Astrocyte of the spinal cord (primary cell): Measurements from ENCODE around the gene TAF6L.
"Not testable (repeated sequence)": the region's sequence is repeated elsewhere in the genome, so short reads cannot be mapped to it uniquely, and the experiment has no call there.

ENCODE experiments used
- DNase-seq: peaks from one replicate; pipeline ENCODE4 v3.0.0; 2011; ENCODE audit warnings: low read depth, low spot score
- H3K4me3 ChIP-seq: 2 replicates; pipeline ENCODE4 v1.5.1; 2011; ENCODE audit warnings: low read depth, mild to moderate bottlenecking, low read length, moderate library complexity
- in situ Hi-C: cut with HindIII; loops from 2 replicates; pipeline ENCODE4 v1.10.0; 2017; ENCODE audit warnings: low sequenced_read_pairs
- TF ChIP-seq, protein P1 (sequence below): IDR thresholded peaks from 2 replicates; pipeline ENCODE4 v1.5.1; 2012; ENCODE audit warnings: low read depth, mild to moderate bottlenecking, low read length, inconsistent platforms

The TAF6L gene

DNA sequence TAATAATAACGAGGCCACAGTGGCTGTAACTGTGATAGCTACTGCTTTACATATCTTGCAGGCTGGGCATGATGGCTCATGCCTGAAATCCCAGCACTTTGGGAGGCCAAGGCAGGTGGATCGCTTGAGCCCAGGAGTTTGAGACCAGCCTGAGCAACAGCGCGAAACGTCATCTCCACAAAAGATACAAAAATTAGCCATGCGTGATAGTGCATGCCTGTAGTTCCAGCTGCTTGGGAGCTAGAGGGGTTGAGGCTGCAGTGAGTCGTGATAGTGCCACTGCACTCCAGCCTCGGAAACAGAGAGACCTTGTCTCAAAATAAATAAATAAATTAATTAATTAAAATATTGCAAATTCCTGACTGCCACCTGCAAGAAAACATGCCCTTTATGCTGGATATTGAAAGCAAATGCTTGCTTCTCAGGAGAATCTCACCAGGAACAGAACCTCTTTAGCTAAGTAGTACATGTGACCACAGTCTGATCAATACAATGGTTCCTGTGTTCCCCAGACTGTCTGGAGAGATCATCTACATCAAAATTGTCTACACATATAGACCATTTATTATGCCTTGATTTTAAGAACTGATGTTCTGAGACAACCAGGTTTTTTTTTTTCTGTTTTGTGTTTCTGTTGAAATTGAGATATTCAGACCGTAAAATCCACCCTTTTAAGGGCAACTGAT is 23.6 kb upstream of the TAF6L start:
- TF ChIP-seq, protein P1, sequence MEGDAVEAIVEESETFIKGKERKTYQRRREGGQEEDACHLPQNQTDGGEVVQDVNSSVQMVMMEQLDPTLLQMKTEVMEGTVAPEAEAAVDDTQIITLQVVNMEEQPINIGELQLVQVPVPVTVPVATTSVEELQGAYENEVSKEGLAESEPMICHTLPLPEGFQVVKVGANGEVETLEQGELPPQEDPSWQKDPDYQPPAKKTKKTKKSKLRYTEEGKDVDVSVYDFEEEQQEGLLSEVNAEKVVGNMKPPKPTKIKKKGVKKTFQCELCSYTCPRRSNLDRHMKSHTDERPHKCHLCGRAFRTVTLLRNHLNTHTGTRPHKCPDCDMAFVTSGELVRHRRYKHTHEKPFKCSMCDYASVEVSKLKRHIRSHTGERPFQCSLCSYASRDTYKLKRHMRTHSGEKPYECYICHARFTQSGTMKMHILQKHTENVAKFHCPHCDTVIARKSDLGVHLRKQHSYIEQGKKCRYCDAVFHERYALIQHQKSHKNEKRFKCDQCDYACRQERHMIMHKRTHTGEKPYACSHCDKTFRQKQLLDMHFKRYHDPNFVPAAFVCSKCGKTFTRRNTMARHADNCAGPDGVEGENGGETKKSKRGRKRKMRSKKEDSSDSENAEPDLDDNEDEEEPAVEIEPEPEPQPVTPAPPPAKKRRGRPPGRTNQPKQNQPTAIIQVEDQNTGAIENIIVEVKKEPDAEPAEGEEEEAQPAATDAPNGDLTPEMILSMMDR: no peak
- no peak overlapping the region for H3K4me3 ChIP-seq
- no peak for DNase-seq
- in situ Hi-C loops: no loop called here

DNA sequence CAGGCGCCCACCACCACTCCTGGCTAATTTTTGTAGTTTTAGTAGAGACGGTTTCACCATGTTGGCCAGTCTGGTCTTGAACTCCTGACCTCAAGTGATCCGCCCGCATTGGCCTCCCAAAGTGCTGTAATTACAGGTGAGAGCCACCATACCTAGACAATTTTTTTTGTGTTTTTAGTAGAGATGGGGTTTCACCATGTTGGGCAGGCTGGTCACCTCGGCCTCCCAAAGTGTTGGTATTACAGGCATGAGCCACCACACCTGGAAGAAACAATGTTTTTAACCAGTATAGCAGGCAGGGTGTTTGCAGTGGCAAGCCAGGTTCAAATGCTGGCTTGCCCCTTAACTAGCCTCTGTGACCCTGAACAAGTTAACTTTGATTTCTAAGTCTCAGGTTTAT is 21.3 kb upstream of the TAF6L start:
- H3K4me3 ChIP-seq, DNase-seq, in situ Hi-C loops: not testable (repeated sequence)

DNA sequence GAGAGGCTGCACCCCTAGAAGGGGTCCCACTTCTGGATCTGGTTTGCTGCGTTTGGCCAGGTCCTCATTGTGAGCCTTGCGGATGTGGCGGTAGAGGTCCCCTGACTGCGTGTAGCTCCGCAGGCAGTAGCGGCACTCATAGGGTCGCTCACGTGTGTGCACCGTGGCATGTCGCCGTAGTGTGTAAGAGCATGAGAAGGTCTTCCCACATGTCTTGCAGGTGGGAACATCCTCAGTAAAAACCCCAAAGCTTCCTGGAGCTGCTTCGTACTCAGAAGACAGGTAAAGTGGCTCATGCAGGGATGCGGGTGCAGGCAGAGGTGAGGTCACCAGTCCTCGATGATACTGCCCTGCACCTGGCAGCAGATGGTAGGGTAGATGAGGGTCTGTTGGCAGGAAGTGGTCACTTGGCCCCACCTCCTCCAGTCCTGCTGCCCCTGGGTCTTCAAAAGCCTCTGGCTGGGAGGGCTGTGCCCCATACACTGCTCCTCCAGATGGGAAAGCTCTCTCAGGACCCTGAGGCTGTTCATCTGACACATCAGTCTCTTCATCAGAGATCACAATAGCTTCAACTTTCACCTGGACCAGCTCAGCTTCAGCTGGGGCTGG is 18.9 kb upstream of the TAF6L start:
- DNase-seq: no peak

DNA sequence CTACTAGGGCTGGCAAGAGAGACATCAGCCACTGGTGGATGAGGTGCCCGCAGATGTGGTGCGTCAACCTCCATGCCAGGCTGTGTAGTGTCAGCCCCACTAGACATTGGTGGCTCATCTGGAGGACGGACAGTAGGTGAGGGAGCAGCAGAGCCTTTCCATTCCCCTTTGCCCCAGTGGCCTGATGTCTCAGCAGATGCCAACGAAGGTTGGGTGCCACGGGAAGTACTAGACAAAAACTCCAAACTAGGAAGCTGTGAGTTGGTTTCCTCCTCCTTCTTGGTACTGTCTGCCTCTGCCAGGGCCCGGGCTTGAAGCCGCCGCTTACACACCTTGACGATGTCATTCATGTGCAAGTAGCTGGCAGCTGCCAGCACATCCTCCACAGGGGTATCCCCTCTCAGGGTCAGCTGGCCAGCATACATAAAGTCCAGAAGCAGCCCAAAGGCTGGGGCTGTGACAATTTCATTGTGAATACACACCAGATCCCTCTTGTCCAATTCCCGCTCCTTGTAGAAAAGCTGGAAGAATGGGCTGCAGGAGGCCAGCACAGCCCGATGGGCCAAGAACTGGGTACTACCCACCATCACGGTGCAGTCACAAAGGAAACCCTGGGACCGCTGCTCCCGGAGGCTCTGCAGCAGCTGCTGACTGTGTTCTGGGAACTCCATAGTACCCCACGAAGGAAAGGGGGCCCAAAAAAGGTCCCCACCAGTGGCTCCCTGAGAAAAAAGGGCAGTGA is 18.0 kb upstream of the TAF6L start:
- H3K4me3 ChIP-seq: peak overlapping the region; percentile 78
- no peak for DNase-seq
- TF ChIP-seq, protein P1: no peak
- in situ Hi-C loops: no loop called here

More for the DNA sequence above, 18.9 kb upstream of the TAF6L start:
- TF ChIP-seq, protein P1: no peak
- H3K4me3 ChIP-seq: no peak overlapping the region
- in situ Hi-C loops: no loop called here

DNA sequence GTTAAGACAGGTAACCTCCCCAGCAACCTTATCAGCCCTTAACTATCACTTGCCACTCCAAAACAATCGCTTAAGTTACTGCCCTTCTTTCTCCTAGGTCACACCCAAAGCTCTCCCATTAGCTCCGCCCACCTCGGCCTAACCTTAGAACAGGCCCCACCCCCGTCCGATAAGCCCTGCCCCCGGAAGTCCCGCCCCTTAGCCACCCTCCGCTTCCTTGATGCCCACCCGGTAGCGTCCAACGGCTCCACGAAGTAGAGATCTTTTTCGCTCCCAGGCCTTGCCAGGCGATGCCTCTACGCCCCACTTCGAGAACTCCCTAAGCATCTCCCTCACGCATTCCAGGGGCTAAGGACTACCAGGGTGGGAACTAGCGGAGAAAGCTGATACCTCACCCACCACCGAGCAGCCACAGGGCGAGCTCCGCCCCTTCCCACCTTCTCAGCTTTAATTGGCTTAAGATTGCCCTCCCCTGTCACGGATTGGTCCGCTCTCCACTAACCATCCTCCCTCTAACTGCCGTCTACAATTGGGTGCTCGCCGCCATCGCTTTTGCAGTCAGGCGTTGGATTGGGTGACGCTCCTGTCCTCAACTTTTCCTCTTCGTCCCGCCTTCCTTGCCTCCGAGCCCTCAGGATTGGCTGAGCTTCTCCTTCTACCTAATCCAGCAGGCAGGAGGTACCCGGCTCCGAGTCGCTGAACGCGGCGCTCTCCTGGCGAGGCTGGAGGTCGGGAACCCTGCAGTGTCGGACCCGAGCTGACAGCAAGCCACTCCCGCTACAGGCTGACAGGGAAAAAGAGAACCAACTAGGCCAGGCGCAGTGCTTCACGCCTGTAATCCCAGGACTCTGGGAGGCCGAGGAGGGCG is 17.2 kb upstream of the TAF6L start, which contains the start of gene ZBTB3:
ZBTB3 (minus strand) TSS at position 425 of the 868 bp plus-strand sequence. CDS start 496 bp downstream, outside the sequence.
- peak within 1 kb of the TSS; percentile 78 for H3K4me3 ChIP-seq
- TF ChIP-seq, protein P1: no peak
- DNase-seq: peak; percentile 99
- in situ Hi-C loops: no loop called here

DNA sequence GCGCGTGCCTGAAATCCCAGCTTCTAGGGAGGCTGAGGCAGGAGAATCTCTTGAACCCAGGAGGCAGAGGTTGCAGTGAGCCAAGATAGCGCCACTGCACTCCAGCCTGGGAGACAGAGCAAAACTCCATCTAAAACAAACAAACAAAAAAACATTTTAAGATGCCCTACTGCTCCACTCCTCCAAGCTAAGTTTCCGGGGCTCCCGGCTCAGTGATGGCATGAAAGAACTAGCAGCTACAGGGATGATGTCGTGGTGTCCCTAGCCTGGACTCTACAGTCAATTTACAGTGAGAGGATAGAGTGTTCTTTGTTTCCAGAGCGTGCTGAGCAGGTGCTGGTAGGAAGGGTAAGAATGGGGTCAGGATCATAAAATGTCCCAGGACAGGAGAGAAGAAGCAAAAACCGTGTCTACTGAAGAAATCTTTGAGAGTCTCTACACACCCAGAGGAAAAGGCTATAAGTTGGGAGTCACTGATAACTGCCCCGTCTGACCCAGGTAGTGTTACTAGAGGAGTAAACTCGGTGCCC is 16.0 kb upstream of the TAF6L start:
- TF ChIP-seq, protein P1: no peak
- in situ Hi-C loops: no loop called here
- no peak for DNase-seq
- H3K4me3 ChIP-seq: no peak overlapping the region
